LoVo (cell line): ENCODE results near the gene HOXA9.
A peak's percentile ranks its signal among the peaks of the same experiment; 100 is the strongest.

Experiments used
- DNase-seq: peaks from one replicate; pipeline ENCODE4 v3.0.0-alpha.2; 2016; ENCODE audit warnings: low spot score

The HOXA9 gene

GRCh38 chr7:27141137-27141922 lies 24.0 kb downstream of the HOXA9 start:
- DNase-seq = no peak

GRCh38 chr7:27140126-27140857 lies 25.0 kb downstream of the HOXA9 start:
- DNase-seq = peak; percentile 56

DNA sequence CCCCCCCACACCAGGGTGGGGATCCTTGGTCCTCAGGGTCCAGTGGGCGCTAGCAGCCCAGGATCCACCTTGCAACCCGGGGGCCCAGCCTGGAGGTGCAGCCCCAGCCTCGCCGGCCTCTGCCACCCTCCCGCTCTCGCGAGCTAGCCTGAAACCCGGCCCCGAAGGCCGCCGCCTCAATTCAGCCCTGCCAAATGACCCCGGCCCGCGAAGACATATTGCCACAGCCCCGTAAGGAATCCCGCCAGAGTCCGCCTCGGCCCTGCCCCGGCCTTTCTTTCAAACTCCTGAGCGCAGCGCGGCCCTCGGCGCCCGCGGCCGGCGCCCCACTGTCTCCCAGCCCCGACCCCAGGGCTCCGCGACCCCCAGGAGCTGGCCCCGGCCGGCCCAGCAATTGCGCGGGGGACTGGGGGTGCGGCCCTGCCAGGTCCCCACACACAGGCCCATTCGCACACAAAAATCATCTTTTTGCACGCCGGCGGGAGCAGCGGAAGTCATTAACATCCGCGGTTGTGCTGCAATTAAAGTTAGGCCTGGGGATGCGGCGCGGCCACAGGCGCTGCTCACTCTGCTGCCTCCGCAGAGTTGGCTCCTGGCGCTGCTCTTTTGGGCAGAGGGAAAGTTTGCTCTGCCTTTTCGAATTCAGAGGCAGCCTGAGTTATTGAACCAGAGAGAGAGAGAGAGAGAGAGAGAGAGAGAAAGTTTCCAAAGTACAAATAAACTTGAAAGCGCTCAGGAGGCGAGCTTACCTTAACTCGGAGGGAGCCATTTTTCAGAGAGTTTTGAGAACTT lies 25.8 kb downstream of the HOXA9 start:
- no peak for DNase-seq

DNA sequence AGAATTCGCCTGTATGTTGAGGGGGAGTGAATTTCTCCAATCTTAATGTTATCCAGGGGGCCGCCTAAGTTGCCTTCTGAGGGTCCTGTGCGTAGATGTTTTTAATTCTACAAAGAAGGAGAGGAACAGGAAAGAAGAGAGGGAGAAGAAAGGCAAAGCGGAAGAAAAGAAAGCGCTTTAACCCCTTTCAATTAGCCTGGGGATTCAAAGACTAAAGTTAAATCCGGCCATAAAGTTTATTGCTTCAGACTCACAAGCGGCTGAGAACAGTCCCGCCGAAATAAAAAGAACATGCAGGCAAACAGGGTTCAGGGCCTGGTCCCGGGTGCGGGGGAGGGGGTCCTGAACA lies 26.4 kb downstream of the HOXA9 start:
- DNase-seq = no peak

DNA sequence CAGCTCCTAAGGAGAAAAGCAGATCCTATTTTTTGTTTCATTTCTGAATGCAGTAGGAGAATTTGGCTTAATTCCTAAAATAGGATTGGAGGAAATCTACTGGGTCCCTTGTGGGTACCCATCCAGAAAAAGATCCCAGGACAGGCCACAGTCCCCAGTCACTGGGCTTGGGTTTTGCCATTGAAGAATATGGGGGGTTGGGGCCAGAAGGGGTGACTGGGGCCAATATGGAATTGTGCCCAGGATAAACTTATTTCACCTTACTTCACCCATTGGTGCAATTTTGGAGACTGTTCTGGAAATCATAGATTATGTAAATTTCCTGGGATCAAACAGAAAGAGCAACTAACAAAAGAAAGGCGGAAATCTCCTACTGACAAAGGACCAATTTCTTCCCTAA lies 26.9 kb downstream of the HOXA9 start:
- no peak for DNase-seq

DNA sequence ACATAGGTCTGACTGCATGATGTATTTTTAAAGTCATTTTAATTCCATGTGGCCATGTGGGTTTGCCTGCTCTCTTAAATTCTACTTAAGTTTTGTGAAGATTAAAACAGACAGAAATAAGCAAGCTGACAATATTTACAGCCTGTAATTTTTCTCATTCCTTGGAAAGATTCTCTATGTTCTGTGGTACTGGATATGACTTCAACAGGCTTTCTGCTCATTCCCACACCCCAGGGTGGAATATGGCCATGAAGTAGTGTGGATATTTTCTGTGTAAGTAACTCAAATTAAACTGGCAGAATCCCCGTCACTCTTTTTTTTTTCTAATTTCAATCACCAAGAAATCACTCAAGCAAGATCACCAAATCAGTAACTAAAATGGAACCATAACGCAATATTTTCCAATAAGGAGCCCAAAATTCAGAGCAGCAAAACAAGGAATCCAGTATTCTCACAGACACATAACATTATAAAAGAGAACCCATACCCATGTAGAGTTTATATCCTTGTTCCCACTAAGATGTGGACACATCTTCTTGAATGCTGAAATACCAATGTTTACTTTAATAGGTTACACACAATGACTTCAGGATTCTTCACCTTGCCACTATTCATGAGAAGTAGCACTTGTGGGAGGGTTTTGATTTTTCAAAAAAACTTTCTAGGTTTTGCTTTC lies 27.6 kb downstream of the HOXA9 start:
- no peak for DNase-seq

DNA sequence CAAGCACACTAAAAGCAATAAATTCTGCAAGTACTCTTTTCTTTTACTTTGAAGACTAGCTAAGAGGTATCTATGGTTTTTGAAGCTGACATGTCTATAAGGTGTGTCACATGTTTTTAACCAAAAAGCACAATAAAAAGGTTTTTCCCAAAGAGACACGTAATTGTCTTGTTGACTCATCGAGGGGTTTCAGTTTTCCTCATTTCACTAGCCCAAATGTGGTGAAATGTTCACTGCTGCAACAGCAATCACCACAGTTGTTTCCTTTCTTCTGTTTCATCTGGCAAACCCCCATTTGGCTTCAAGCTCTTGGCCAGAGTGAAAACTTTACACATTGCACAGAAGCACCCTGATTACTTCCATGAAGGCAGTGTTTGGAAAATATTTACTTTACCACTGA lies 30.9 kb downstream of the HOXA9 start:
- peak; percentile 64 for DNase-seq

DNA sequence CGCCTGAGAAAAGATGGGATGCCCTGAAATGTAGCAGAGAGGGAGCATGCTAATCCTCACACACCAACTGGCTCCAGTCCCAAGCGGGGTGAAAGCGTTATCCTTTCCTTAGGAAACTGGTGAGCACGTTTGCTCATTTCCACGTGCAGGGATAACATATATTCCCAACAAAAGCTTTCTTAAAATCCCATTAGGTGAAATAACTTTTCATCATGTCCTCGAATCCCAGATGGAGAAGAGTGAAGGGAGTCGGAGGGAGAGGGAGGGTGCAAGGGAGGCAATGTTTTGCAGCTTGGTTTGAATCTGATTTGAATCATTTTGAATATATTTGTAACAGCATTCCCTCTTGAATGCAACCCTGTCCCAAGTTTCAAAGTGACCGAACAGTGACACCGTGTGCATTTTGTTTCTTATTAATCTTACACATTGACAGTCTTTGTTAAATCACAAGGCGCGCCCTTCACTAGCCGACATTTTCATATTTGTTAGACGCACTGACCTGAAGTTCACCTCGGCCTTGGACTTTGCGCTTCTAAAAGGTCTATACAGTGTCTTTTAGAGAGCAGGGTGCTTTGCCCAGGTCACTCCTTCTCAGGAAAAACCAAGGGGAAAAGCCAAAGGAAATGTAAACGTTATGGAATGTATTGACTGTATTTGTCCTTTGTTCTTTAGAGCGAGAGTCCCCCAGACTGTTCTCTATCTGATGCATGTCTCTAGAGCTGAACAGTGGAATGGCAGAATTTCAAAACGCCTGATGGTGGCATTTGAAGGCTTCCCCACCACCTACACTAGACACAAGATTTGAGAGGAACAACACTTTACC lies 31.7 kb downstream of the HOXA9 start:
- DNase-seq = no peak

- DNase-seq = no peak
Measured at GRCh38 chr7:27132978-27133377, 32.4 kb downstream of the HOXA9 start.

DNA sequence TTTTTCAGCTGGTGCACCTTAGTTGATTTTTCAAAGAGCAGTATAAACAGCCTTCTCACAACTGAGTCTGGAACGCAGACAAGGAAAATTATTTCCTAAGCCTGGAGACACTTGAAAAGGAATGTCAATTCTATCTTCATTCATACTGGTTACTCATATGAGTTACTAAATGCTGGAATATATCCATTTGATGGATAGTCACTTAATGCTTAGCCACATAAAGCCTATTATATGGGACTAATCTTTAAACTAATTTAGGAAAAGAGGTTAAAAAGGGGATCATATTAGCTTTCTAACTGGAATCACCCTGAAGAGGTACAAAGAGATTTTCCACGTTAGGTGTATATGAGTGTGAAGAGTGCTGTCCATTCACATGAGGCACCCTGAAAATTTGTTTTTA lies 33.1 kb downstream of the HOXA9 start:
- DNase-seq = no peak

- DNase-seq = no peak
Measured at GRCh38 chr7:27131390-27131819, 33.9 kb downstream of the HOXA9 start.

- DNase-seq = peak; percentile 93
Measured at GRCh38 chr7:27130540-27131389, 34.6 kb downstream of the HOXA9 start, which contains the start of gene HOXA4. HOXA4 (minus strand) TSS chr7:27130757; CDS start chr7:27130733, 24 bp downstream.

DNA sequence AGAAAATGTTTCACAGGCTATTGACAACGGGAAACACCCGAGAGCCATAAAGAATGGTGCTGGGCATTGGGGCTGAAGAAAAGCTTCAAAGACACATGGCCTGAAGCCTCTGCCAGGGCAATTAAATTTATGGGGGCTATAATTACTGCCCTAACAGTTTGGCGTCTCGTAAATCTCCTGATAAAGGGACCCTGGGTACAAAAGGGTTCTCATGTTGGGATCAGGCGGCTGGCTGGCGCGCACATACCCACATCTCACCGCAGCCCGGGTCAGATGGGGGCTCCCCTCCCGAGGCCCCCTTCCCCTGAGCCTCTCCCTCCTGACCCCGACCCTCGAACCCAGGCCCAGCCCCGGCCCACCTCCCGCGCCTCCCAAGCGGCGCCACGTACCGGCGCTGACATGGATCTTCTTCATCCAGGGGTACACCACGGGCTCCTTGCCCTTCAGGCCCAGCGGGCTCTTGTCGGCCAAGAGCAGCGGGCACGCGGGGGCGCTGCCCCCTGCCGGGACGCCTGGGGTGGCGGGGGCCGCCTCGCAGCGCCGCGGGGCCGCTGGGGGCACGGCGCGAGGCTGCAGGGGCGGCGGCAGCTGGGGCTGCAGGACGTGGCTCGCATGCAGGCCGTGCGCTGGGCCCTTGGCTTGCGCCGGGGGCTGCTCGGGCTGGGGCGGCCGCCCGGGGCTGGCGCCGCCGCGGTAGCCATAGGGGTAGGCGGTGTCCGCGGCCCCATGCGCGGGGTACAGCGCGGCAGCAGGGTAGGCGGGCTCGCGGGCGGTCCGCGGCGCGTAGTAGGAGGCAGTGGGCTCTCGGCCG lies 35.4 kb downstream of the HOXA9 start:
- peak; percentile 36 for DNase-seq

- DNase-seq = no peak
Measured at GRCh38 chr7:27128776-27129728, 36.3 kb downstream of the HOXA9 start.

DNA sequence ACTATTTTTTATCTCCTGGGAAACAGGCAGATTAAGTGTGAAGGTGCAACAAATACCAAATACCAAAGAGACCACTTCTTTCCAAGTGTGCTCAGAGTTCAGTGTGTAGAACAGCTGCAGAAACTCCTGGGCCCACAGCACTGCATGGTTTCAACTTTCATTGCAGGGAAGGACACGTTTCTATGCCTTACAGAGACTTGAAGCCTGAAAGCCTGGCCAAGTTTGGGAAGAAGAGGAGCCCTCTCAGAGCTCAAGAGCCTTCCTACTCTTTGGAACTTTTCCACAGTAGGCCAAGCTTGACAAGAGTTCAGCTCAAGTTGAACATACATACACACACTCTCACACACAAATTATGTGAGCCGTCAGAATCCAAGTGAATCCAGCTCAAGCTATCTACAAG lies 37.3 kb downstream of the HOXA9 start:
- no peak for DNase-seq

DNA sequence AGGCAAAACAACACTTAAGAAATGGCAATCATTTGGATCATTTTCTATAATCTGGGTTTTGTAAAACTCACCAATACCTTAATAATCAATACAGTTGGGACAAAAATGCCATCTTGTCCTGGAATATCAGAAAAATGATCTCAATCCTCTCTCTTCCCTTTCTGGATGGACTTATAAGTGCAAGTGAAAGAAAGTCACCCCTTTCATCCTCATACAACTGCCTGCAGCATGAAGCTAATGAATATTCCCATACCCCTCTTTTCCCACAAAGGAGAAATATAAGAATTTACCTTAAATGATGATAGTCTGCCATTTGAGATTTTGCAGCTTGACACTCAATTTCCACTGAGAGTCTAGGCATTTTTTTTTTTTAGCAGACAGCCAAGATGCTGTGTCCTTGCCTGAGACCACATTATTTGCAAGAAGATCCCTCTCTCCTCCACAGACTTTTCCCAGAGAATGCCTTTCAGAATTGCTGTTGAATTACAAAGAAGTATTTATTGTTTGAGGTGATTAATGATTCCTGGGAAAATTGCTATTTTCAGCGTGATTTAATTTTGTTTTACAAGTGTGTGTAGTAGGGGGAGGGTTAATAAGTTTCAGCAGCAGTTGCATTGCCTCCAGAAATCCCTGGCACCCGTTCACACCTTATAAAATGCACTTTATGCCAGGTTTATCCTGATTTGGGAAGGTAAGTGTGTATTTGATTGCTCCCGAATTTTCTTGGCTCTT lies 38.6 kb downstream of the HOXA9 start:
- DNase-seq = no peak

GRCh38 chr7:27125986-27126394 lies 39.3 kb downstream of the HOXA9 start:
- DNase-seq = no peak
